Prostate gland (tissue), 2 donors: ENCODE results near the gene OSBP2.

Source experiments
- CTCF ChIP-seq, 4 experiments: fragments of 200-600 bp in 2 of 4; fragments of 450-650 bp in 2 of 4; sonication (generic) in 2 of 4; IDR thresholded peaks; 1 replicate in 3 of 4; 2 replicates in 1 of 4; pipeline ENCODE4 v1.5.1; 2016 to 2019; ENCODE audit warnings: antibody characterized with exemption in 4 of 4, mild to moderate bottlenecking in 2 of 4, moderate library complexity in 2 of 4
- POLR2A ChIP-seq: fragments of 450-650 bp; IDR thresholded peaks from one replicate; pipeline ENCODE4 v1.6.1; 2016; ENCODE audit warnings: antibody characterized with exemption, mild to moderate bottlenecking
- POLR2AphosphoS5 ChIP-seq: sonication (generic); formaldehyde crosslinking; IDR thresholded peaks from one replicate; pipeline ENCODE4 v1.6.1; 2017; ENCODE audit warnings: antibody characterized with exemption

GRCh38 chr22:30647536-30647935 lies 47.1 kb upstream of the OSBP2 start:
- no peak for TF ChIP-seq POLR2A
- no peak for TF ChIP-seq CTCF (IDR thresholded peaks at IDR 0.05)
- TF ChIP-seq POLR2AphosphoS5 = no peak
